ENCODE data around the gene TMEM135. TPM values are rescaled to one million over a fixed set of nuclear protein-coding genes. Genes with fewer than 3 reads are reported as not detected.
A peak's percentile ranks its signal among the peaks of the same experiment; 100 is the strongest.

Gene TMEM135
- total RNA-seq, 6 experiments from 2014 or later = 12.2 to 27.9 (median 18.8) TPM

- no peak overlapping the region for H3K4me3 ChIP-seq
- intact Hi-C loops (cut with DNase I) = no loop called here
Measured at GRCh38 chr11:87258171-87258833, 220.6 kb downstream of the TMEM135 start.

GRCh38 chr11:87259736-87260135 is 222.0 kb downstream of the TMEM135 start:
- Histone ChIP-seq H3K9me3 (no peaks in the 10 kb centered on the region), H3K36me3 (no peaks in the 10 kb centered on the region), H3K4me1 (no peaks in the 10 kb centered on the region), H3K27ac (no peak overlapping the region), H3K4me3 (no peak overlapping the region), H3K27me3 (no peaks in the 10 kb centered on the region)
- ATAC-seq (no peak), DNase-seq (no peak)
- WGBS (ENCODE audit: insufficient coverage, low coverage, low lambda C conversion rate, missing lambda C conversion rate) = 27% methylated on average over 1 of the region's 1 CpG
- intact Hi-C loops (cut with DNase I) = no loop called here
- TF ChIP-seq POLR2A (IDR thresholded peaks at IDR 0.05) (no peak), CTCF (IDR thresholded peaks at IDR 0.05) (no peak)

More at GRCh38 chr11:87258171-87258833, 220.6 kb downstream of the TMEM135 start:
- no peaks in the 10 kb centered on the region for H3K9me3 ChIP-seq
- H3K36me3 ChIP-seq = no peaks in the 10 kb centered on the region
- no peak for DNase-seq
- H3K4me1 ChIP-seq = no peaks in the 10 kb centered on the region
- ATAC-seq = peak in 3 of 4 donors; percentile 23 to 37 (median 34)
- WGBS (ENCODE audit: insufficient coverage, low coverage, low lambda C conversion rate, missing lambda C conversion rate) = 50% methylated on average over 1 of the region's 1 CpG
- TF ChIP-seq POLR2A (IDR thresholded peaks at IDR 0.05) (no peak), CTCF (IDR thresholded peaks at IDR 0.05) (no peak)
- no peak overlapping the region for H3K27ac ChIP-seq
- H3K27me3 ChIP-seq = no peaks in the 10 kb centered on the region

GRCh38 chr11:87260811-87261210 is 223.1 kb downstream of the TMEM135 start:
- no peak for ATAC-seq
- Histone ChIP-seq H3K9me3 (no peaks in the 10 kb centered on the region), H3K4me1 (no peaks in the 10 kb centered on the region), H3K4me3 (no peak overlapping the region), H3K27me3 (no peaks in the 10 kb centered on the region), H3K27ac (no peak overlapping the region), H3K36me3 (no peaks in the 10 kb centered on the region)
- intact Hi-C loops (cut with DNase I) = no loop called here
- TF ChIP-seq POLR2A (IDR thresholded peaks at IDR 0.05) (no peak), CTCF (IDR thresholded peaks at IDR 0.05) (no peak)
- 59% methylated on average over 3 of the region's 3 CpGs for WGBS (ENCODE audit: insufficient coverage, low coverage, low lambda C conversion rate, missing lambda C conversion rate)
- no peak for DNase-seq

- no peak for TF ChIP-seq POLR2A (IDR thresholded peaks at IDR 0.05)
- no peaks in the 10 kb centered on the region for H3K27me3 ChIP-seq
- DNase-seq (no peak), ATAC-seq (no peak)
- no peaks in the 10 kb centered on the region for H3K4me1 ChIP-seq
- intact Hi-C loops (cut with DNase I) = no loop called here
- no peaks in the 10 kb centered on the region for H3K9me3 ChIP-seq
- 44% methylated on average over 2 of the region's 2 CpGs for WGBS (ENCODE audit: insufficient coverage, low coverage, low lambda C conversion rate, missing lambda C conversion rate)
- no peak overlapping the region for H3K27ac ChIP-seq
- no peak overlapping the region for H3K4me3 ChIP-seq
- H3K36me3 ChIP-seq = no peaks in the 10 kb centered on the region
Measured at GRCh38 chr11:87263264-87263838, 225.6 kb downstream of the TMEM135 start.

- no peak for ATAC-seq
- DNase-seq = no peak
- Histone ChIP-seq H3K9me3 (no peaks in the 10 kb centered on the region), H3K27me3 (no peaks in the 10 kb centered on the region), H3K36me3 (no peaks in the 10 kb centered on the region), H3K27ac (no peak overlapping the region), H3K4me1 (no peaks in the 10 kb centered on the region), H3K4me3 (no peak overlapping the region)
- TF ChIP-seq CTCF (IDR thresholded peaks at IDR 0.05) = no peak
- TF ChIP-seq POLR2A (IDR thresholded peaks at IDR 0.05) = no peak
- intact Hi-C loops (cut with DNase I) = no loop called here
Measured at GRCh38 chr11:87263979-87264378, 226.2 kb downstream of the TMEM135 start.

All from right lobe of liver (tissue), 6 donors.